ENCODE data around the gene CUTA. TPM values are rescaled to one million over a fixed set of nuclear protein-coding genes. Genes with fewer than 3 reads are reported as not detected.
A peak's percentile ranks its signal among the peaks of the same experiment; 100 is the strongest.

The CUTA gene
- total and polyA plus RNA-seq, 2 of the 13 experiments (the other 11 are each of a cell fraction or from before 2014, with no cell fraction given) = 170 to 180 TPM

GRCh38 chr6:33428224-33428965 is 10.5 kb upstream of the CUTA start (continued):
- TF ChIP-seq, protein P1, sequence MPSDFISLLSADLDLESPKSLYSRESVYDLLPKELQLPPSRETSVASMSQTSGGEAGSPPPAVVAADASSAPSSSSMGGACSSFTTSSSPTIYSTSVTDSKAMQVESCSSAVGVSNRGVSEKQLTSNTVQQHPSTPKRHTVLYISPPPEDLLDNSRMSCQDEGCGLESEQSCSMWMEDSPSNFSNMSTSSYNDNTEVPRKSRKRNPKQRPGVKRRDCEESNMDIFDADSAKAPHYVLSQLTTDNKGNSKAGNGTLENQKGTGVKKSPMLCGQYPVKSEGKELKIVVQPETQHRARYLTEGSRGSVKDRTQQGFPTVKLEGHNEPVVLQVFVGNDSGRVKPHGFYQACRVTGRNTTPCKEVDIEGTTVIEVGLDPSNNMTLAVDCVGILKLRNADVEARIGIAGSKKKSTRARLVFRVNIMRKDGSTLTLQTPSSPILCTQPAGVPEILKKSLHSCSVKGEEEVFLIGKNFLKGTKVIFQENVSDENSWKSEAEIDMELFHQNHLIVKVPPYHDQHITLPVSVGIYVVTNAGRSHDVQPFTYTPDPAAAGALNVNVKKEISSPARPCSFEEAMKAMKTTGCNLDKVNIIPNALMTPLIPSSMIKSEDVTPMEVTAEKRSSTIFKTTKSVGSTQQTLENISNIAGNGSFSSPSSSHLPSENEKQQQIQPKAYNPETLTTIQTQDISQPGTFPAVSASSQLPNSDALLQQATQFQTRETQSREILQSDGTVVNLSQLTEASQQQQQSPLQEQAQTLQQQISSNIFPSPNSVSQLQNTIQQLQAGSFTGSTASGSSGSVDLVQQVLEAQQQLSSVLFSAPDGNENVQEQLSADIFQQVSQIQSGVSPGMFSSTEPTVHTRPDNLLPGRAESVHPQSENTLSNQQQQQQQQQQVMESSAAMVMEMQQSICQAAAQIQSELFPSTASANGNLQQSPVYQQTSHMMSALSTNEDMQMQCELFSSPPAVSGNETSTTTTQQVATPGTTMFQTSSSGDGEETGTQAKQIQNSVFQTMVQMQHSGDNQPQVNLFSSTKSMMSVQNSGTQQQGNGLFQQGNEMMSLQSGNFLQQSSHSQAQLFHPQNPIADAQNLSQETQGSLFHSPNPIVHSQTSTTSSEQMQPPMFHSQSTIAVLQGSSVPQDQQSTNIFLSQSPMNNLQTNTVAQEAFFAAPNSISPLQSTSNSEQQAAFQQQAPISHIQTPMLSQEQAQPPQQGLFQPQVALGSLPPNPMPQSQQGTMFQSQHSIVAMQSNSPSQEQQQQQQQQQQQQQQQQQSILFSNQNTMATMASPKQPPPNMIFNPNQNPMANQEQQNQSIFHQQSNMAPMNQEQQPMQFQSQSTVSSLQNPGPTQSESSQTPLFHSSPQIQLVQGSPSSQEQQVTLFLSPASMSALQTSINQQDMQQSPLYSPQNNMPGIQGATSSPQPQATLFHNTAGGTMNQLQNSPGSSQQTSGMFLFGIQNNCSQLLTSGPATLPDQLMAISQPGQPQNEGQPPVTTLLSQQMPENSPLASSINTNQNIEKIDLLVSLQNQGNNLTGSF (CRISPR knock-in tag; IDR thresholded peaks at IDR 0.05) = no peak
- no peak for TF ChIP-seq CREBL2 (CRISPR knock-in tag; IDR thresholded peaks at IDR 0.05; ENCODE audit: borderline replicate concordance)
- TF ChIP-seq KLF13 (CRISPR knock-in tag; IDR thresholded peaks at IDR 0.05) = peak; percentile 81; the same call in 1 of the 2 replicates
- TF ChIP-seq, protein P2, sequence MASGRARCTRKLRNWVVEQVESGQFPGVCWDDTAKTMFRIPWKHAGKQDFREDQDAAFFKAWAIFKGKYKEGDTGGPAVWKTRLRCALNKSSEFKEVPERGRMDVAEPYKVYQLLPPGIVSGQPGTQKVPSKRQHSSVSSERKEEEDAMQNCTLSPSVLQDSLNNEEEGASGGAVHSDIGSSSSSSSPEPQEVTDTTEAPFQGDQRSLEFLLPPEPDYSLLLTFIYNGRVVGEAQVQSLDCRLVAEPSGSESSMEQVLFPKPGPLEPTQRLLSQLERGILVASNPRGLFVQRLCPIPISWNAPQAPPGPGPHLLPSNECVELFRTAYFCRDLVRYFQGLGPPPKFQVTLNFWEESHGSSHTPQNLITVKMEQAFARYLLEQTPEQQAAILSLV (CRISPR knock-in tag; IDR thresholded peaks at IDR 0.05; ENCODE audit: borderline replicate concordance) = peak; percentile 71; the same call in 1 of the 2 replicates
- no peak for TF ChIP-seq ZBTB1 (CRISPR knock-in tag; IDR thresholded peaks at IDR 0.05; ENCODE audit: borderline replicate concordance)
- no peak for TF ChIP-seq ZNF383 (CRISPR knock-in tag; IDR thresholded peaks at IDR 0.05; ENCODE audit: borderline replicate concordance)
- TF ChIP-seq PAWR (CRISPR knock-in tag; IDR thresholded peaks at IDR 0.05; ENCODE audit: borderline replicate concordance) = no peak
- no peak for TF ChIP-seq LCORL (IDR thresholded peaks at IDR 0.05)
- TF ChIP-seq LCORL (CRISPR knock-in tag; IDR thresholded peaks at IDR 0.05) = peak; percentile 55
- 0 out of 2 replicates have a peak, but pooled peaks have one; percentile 75 for TF ChIP-seq ZNF550 (CRISPR knock-in tag; IDR thresholded peaks at IDR 0.05; ENCODE audit: borderline replicate concordance)
- TF ChIP-seq, protein P3, sequence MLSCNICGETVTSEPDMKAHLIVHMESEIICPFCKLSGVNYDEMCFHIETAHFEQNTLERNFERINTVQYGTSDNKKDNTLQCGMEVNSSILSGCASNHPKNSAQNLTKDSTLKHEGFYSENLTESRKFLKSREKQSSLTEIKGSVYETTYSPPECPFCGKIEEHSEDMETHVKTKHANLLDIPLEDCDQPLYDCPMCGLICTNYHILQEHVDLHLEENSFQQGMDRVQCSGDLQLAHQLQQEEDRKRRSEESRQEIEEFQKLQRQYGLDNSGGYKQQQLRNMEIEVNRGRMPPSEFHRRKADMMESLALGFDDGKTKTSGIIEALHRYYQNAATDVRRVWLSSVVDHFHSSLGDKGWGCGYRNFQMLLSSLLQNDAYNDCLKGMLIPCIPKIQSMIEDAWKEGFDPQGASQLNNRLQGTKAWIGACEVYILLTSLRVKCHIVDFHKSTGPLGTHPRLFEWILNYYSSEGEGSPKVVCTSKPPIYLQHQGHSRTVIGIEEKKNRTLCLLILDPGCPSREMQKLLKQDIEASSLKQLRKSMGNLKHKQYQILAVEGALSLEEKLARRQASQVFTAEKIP (CRISPR knock-in tag; IDR thresholded peaks at IDR 0.05; ENCODE audit: borderline replicate concordance) = no peak
- TF ChIP-seq SAP130 (CRISPR knock-in tag; IDR thresholded peaks at IDR 0.05; ENCODE audit: low read depth) = peak; percentile 57; the same call in 1 of the 2 replicates
- TF ChIP-seq SSRP1 (CRISPR knock-in tag; IDR thresholded peaks at IDR 0.05) = no peak
- peak; percentile 52 for TF ChIP-seq JARID2 (CRISPR knock-in tag; IDR thresholded peaks at IDR 0.05; ENCODE audit: insufficient replicate concordance)
- peak; percentile 16; the same call in 1 of the 2 replicates for TF ChIP-seq ELF3 (CRISPR knock-in tag; IDR thresholded peaks at IDR 0.05)
- peak; percentile 27; the same call in 1 of the 2 replicates for TF ChIP-seq ZNF773 (CRISPR knock-in tag; IDR thresholded peaks at IDR 0.05; ENCODE audit: borderline replicate concordance)
- TF ChIP-seq HIVEP1 (CRISPR knock-in tag; IDR thresholded peaks at IDR 0.05) = 0 out of 2 replicates have a peak, but pooled peaks have one; percentile 57
- TF ChIP-seq ZFX (CRISPR knock-in tag; IDR thresholded peaks at IDR 0.05; ENCODE audit: low read depth) = peak; percentile 45
- TF ChIP-seq ZNF367 (CRISPR knock-in tag; IDR thresholded peaks at IDR 0.05; ENCODE audit: borderline replicate concordance) = no peak
- TF ChIP-seq ZC3H4 (CRISPR knock-in tag; IDR thresholded peaks at IDR 0.05; ENCODE audit: borderline replicate concordance) = no peak
- TF ChIP-seq SUZ12 (IDR thresholded peaks at IDR 0.05; ENCODE audit: low read depth, low read length) = no peak
- no peak for TF ChIP-seq ZNF232 (CRISPR knock-in tag; IDR thresholded peaks at IDR 0.05; ENCODE audit: borderline replicate concordance)
- no peak for TF ChIP-seq HHEX (CRISPR knock-in tag; IDR thresholded peaks at IDR 0.05)

Measured in HepG2 (cell line).